ENCODE results near the gene CEP112.

Gene CEP112

GRCh38 chr17:66054242-66054641, 137.7 kb downstream of the CEP112 start:
- Histone ChIP-seq H3K9me3 (ENCODE audit: control insufficient read depth, low read depth, low read length) (no peaks in the 10 kb centered on the region), H3K4me1 (ENCODE audit: control insufficient read depth, low read depth, low read length) (no peaks in the 10 kb centered on the region), H3K36me3 (ENCODE audit: control insufficient read depth, low read depth, low read length) (no peaks in the 10 kb centered on the region), H3K4me3 (ENCODE audit: low read length) (no peak overlapping the region), H3K27me3 (ENCODE audit: control insufficient read depth, insufficient read depth, low read length) (no peaks in the 10 kb centered on the region), H3K27ac (ENCODE audit: low read length) (no peak overlapping the region), H3K9ac (ENCODE audit: low read length) (no peak overlapping the region)

DNA sequence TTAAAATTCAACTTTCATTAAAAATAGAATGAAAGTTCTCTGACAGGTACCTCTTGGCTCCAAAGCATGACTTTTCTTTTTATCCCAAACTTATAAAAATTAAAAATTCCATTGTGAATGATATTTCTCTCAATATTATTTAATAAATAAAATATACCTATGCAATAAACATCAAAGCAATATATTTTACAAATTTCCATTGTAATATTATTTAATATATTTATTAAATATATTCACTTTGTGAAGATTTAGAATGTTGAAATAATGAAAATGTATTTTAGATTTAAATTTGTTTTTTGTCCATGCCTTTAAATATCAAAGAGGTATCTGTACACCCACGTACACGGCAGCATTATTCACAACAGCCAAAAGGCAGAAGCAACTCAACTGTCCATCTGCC, 147.8 kb downstream of the CEP112 start:
- no peak overlapping the region for H3K27ac ChIP-seq (ENCODE audit: low read length)

GRCh38 chr17:66043419-66043818, 148.5 kb downstream of the CEP112 start:
- no peaks in the 10 kb centered on the region for H3K4me1 ChIP-seq (ENCODE audit: control insufficient read depth, low read depth, low read length)
- H3K27me3 ChIP-seq (ENCODE audit: control insufficient read depth, insufficient read depth, low read length): no peaks in the 10 kb centered on the region
- no peak overlapping the region for H3K27ac ChIP-seq (ENCODE audit: low read length)
- no peak overlapping the region for H3K4me3 ChIP-seq (ENCODE audit: low read length)
- no peaks in the 10 kb centered on the region for H3K36me3 ChIP-seq (ENCODE audit: control insufficient read depth, low read depth, low read length)
- H3K9ac ChIP-seq (ENCODE audit: low read length): no peak overlapping the region
- H3K9me3 ChIP-seq (ENCODE audit: control insufficient read depth, low read depth, low read length): no peaks in the 10 kb centered on the region

More for the DNA sequence above, 147.8 kb downstream of the CEP112 start:
- no peaks in the 10 kb centered on the region for H3K9me3 ChIP-seq (ENCODE audit: control insufficient read depth, low read depth, low read length)
- H3K4me1 ChIP-seq (ENCODE audit: control insufficient read depth, low read depth, low read length): no peaks in the 10 kb centered on the region
- H3K27me3 ChIP-seq (ENCODE audit: control insufficient read depth, insufficient read depth, low read length): no peaks in the 10 kb centered on the region
- H3K9ac ChIP-seq (ENCODE audit: low read length): no peak overlapping the region
- H3K36me3 ChIP-seq (ENCODE audit: control insufficient read depth, low read depth, low read length): no peaks in the 10 kb centered on the region
- no peak overlapping the region for H3K4me3 ChIP-seq (ENCODE audit: low read length)

GRCh38 chr17:66040402-66040801, 151.5 kb downstream of the CEP112 start:
- no peak overlapping the region for H3K4me3 ChIP-seq (ENCODE audit: low read length)
- H3K9me3 ChIP-seq (ENCODE audit: control insufficient read depth, low read depth, low read length): no peaks in the 10 kb centered on the region
- no peaks in the 10 kb centered on the region for H3K27me3 ChIP-seq (ENCODE audit: control insufficient read depth, insufficient read depth, low read length)
- H3K27ac ChIP-seq (ENCODE audit: low read length): no peak overlapping the region
- H3K36me3 ChIP-seq (ENCODE audit: control insufficient read depth, low read depth, low read length): no peaks in the 10 kb centered on the region
- no peaks in the 10 kb centered on the region for H3K4me1 ChIP-seq (ENCODE audit: control insufficient read depth, low read depth, low read length)
- no peak overlapping the region for H3K9ac ChIP-seq (ENCODE audit: low read length)

GRCh38 chr17:66038125-66038524, 153.8 kb downstream of the CEP112 start:
- Histone ChIP-seq H3K4me1 (ENCODE audit: control insufficient read depth, low read depth, low read length) (no peaks in the 10 kb centered on the region), H3K9me3 (ENCODE audit: control insufficient read depth, low read depth, low read length) (no peaks in the 10 kb centered on the region), H3K9ac (ENCODE audit: low read length) (no peak overlapping the region), H3K36me3 (ENCODE audit: control insufficient read depth, low read depth, low read length) (no peaks in the 10 kb centered on the region), H3K27me3 (ENCODE audit: control insufficient read depth, insufficient read depth, low read length) (no peaks in the 10 kb centered on the region), H3K4me3 (ENCODE audit: low read length) (no peak overlapping the region), H3K27ac (ENCODE audit: low read length) (no peak overlapping the region)

DNA sequence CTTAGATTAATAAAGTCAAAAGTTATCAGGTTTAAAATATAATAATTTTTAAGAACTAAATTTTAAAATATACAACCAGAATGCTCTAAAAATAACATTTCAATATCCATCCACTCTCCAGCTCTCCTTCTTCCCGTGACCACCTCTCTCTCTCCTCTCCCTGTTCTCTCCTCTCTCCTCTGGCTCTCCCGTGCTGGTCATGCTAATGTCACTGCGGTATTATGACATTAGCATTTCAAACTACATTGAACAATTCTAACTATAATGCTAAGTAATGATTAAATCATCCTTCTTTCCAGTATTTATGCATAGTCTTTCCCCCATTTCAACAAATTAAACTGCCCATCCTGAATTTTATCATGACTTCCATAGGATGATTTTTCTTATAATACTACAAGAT, 154.7 kb downstream of the CEP112 start:
- Histone ChIP-seq H3K36me3 (ENCODE audit: control insufficient read depth, low read depth, low read length) (no peaks in the 10 kb centered on the region), H3K9ac (ENCODE audit: low read length) (no peak overlapping the region), H3K27me3 (ENCODE audit: control insufficient read depth, insufficient read depth, low read length) (no peaks in the 10 kb centered on the region), H3K4me1 (ENCODE audit: control insufficient read depth, low read depth, low read length) (no peaks in the 10 kb centered on the region), H3K27ac (ENCODE audit: low read length) (no peak overlapping the region), H3K9me3 (ENCODE audit: control insufficient read depth, low read depth, low read length) (no peaks in the 10 kb centered on the region), H3K4me3 (ENCODE audit: low read length) (no peak overlapping the region)

DNA sequence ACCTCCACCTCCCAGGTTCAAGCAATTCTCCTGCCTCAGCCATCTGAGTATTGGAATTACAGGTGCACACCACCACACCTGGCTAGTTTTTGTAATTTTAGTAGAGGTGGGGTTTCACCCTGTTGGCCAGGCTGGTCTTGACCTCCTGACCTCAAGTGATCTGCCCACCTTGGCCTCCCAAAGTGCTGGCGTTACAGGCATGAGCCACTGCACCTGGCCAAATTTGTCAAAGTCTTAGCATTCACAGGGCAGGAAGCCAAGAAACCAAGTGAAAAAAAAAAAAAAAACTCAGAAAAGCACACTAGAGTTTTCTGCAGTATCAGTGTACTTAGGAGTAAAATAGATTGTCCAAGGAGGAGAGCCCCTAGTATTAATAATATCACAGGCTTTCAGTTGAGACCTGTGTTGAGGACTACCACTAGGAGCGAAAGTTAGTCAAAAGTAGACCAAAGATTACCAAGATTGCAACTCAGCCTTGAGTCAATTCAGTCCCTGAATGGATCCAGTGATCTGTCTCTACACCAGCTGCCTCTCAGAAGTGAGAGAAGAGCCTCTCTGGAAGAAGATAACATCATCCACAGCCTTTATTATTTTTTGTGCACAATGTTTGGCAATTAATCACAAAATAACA, 159.7 kb downstream of the CEP112 start:
- H3K27ac ChIP-seq (ENCODE audit: low read length): no peak overlapping the region
- no peaks in the 10 kb centered on the region for H3K36me3 ChIP-seq (ENCODE audit: control insufficient read depth, low read depth, low read length)
- no peak overlapping the region for H3K4me3 ChIP-seq (ENCODE audit: low read length)
- no peaks in the 10 kb centered on the region for H3K4me1 ChIP-seq (ENCODE audit: control insufficient read depth, low read depth, low read length)
- no peaks in the 10 kb centered on the region for H3K9me3 ChIP-seq (ENCODE audit: control insufficient read depth, low read depth, low read length)
- H3K9ac ChIP-seq (ENCODE audit: low read length): no peak overlapping the region
- H3K27me3 ChIP-seq (ENCODE audit: control insufficient read depth, insufficient read depth, low read length): no peaks in the 10 kb centered on the region

- Histone ChIP-seq H3K4me3 (ENCODE audit: low read length) (no peak overlapping the region), H3K9me3 (ENCODE audit: control insufficient read depth, low read depth, low read length) (peaks cover 2% of the 10 kb centered on the region), H3K27me3 (ENCODE audit: control insufficient read depth, insufficient read depth, low read length) (no peaks in the 10 kb centered on the region), H3K27ac (ENCODE audit: low read length) (no peak overlapping the region), H3K4me1 (ENCODE audit: control insufficient read depth, low read depth, low read length) (no peaks in the 10 kb centered on the region), H3K36me3 (ENCODE audit: control insufficient read depth, low read depth, low read length) (no peaks in the 10 kb centered on the region), H3K9ac (ENCODE audit: low read length) (no peak overlapping the region)
Measured at GRCh38 chr17:66025551-66025950, 166.4 kb downstream of the CEP112 start.

- H3K4me3 ChIP-seq (ENCODE audit: low read length): no peak overlapping the region
- H3K9ac ChIP-seq (ENCODE audit: low read length): no peak overlapping the region
- peaks cover 2% of the 10 kb centered on the region for H3K9me3 ChIP-seq (ENCODE audit: control insufficient read depth, low read depth, low read length)
- H3K27ac ChIP-seq (ENCODE audit: low read length): no peak overlapping the region
- no peaks in the 10 kb centered on the region for H3K36me3 ChIP-seq (ENCODE audit: control insufficient read depth, low read depth, low read length)
- H3K4me1 ChIP-seq (ENCODE audit: control insufficient read depth, low read depth, low read length): no peaks in the 10 kb centered on the region
- no peaks in the 10 kb centered on the region for H3K27me3 ChIP-seq (ENCODE audit: control insufficient read depth, insufficient read depth, low read length)
Measured at GRCh38 chr17:66021757-66022156, 170.2 kb downstream of the CEP112 start.

GRCh38 chr17:66018786-66019185, 173.1 kb downstream of the CEP112 start:
- no peaks in the 10 kb centered on the region for H3K4me1 ChIP-seq (ENCODE audit: control insufficient read depth, low read depth, low read length)
- H3K27me3 ChIP-seq (ENCODE audit: control insufficient read depth, insufficient read depth, low read length): no peaks in the 10 kb centered on the region
- H3K4me3 ChIP-seq (ENCODE audit: low read length): no peak overlapping the region
- no peaks in the 10 kb centered on the region for H3K9me3 ChIP-seq (ENCODE audit: control insufficient read depth, low read depth, low read length)
- no peak overlapping the region for H3K27ac ChIP-seq (ENCODE audit: low read length)
- no peaks in the 10 kb centered on the region for H3K36me3 ChIP-seq (ENCODE audit: control insufficient read depth, low read depth, low read length)
- no peak overlapping the region for H3K9ac ChIP-seq (ENCODE audit: low read length)

DNA sequence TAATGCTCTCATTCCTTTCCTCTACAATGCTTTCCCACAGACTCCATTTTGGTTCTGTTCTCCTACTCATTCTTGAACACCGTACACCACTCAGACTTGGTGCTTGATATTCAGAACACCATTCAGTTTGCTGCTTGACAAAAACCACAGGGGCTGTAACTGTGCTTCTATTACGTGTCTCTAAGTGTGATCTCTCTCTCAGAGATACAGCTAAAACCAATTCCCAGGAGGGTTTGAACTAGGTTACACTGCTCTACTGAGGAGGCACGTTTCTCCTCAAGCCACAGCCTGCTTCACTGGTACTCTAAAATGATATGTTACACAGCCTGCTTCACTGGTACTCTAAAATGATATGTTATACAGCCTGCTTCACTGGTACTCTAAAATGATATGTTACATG, 175.7 kb downstream of the CEP112 start:
- Histone ChIP-seq H3K4me1 (ENCODE audit: control insufficient read depth, low read depth, low read length) (no peaks in the 10 kb centered on the region), H3K4me3 (ENCODE audit: low read length) (no peak overlapping the region), H3K27ac (ENCODE audit: low read length) (no peak overlapping the region), H3K9me3 (ENCODE audit: control insufficient read depth, low read depth, low read length) (no peaks in the 10 kb centered on the region), H3K27me3 (ENCODE audit: control insufficient read depth, insufficient read depth, low read length) (no peaks in the 10 kb centered on the region), H3K9ac (ENCODE audit: low read length) (no peak overlapping the region), H3K36me3 (ENCODE audit: control insufficient read depth, low read depth, low read length) (no peaks in the 10 kb centered on the region)

- Histone ChIP-seq H3K9ac (ENCODE audit: low read length) (no peak overlapping the region), H3K4me1 (ENCODE audit: control insufficient read depth, low read depth, low read length) (no peaks in the 10 kb centered on the region), H3K27ac (ENCODE audit: low read length) (no peak overlapping the region), H3K36me3 (ENCODE audit: control insufficient read depth, low read depth, low read length) (no peaks in the 10 kb centered on the region), H3K4me3 (ENCODE audit: low read length) (no peak overlapping the region), H3K9me3 (ENCODE audit: control insufficient read depth, low read depth, low read length) (no peaks in the 10 kb centered on the region), H3K27me3 (ENCODE audit: control insufficient read depth, insufficient read depth, low read length) (no peaks in the 10 kb centered on the region)
Measured at GRCh38 chr17:66008680-66009079, 183.3 kb downstream of the CEP112 start.

Data from iPS-18a (cell line).